SU-DHL-6 (cell line): ENCODE data around the gene WFDC6.

Experiments used
- H2AFZ ChIP-seq: fragments of 200-600 bp; sonication (generic); 2 replicates; pipeline ENCODE4 v1.6.1; 2014; ENCODE audit warnings: low read depth, mild to moderate bottlenecking, moderate library complexity, mixed read lengths, antibody characterized with exemption, low read length; ENCODE audit not compliant: severe bottlenecking
- H3F3A ChIP-seq: fragments of 200-600 bp; shearing (Covaris generic); 2 replicates; pipeline ENCODE4 v1.6.0; 2016; ENCODE audit warnings: antibody characterized with exemption, mild to moderate bottlenecking; ENCODE audit not compliant: insufficient read depth
- H3K27ac ChIP-seq: fragments of 200-600 bp; sonication (generic); 2 replicates; pipeline ENCODE4 v1.5.1; 2016; ENCODE audit warnings: low read depth, mild to moderate bottlenecking, low read length, moderate library complexity, mixed read lengths
- H3K27me3 ChIP-seq: fragments of 200-600 bp; sonication (generic), shearing (Covaris generic); 2 replicates; pipeline ENCODE4 v1.6.0; 2014; ENCODE audit warnings: mild to moderate bottlenecking, low read length
- H3K36me3 ChIP-seq: fragments of 200-600 bp; sonication (generic); 2 replicates; pipeline ENCODE4 v1.6.1; 2014; ENCODE audit warnings: mild to moderate bottlenecking, low read length, mixed read lengths
- H3K4me2 ChIP-seq: fragments of 300-600, 200-600 bp; shearing (Covaris generic), sonication (generic); 2 replicates; pipeline ENCODE4 v1.6.0; 2014; ENCODE audit warnings: low read length, low read depth, mild to moderate bottlenecking; ENCODE audit not compliant: poor library complexity, severe bottlenecking
- H3K4me3 ChIP-seq: fragments of 200-600 bp; sonication (generic); 2 replicates; pipeline ENCODE4 v1.5.1; 2014; ENCODE audit warnings: antibody characterized with exemption, low read length, mild to moderate bottlenecking, mixed read lengths; ENCODE audit not compliant: insufficient read depth, poor library complexity, severe bottlenecking
- H3K79me2 ChIP-seq: fragments of 200-600 bp; sonication (generic); 2 replicates; pipeline ENCODE4 v1.6.1; 2014; ENCODE audit warnings: mild to moderate bottlenecking, low read length, moderate library complexity; ENCODE audit not compliant: insufficient read depth
- H3K9ac ChIP-seq: fragments of 200-600 bp; sonication (generic); 2 replicates; pipeline ENCODE4 v1.7.0; 2014; ENCODE audit warnings: mild to moderate bottlenecking, low read length
- H3K9me2 ChIP-seq: fragments of 200-600 bp; sonication (generic); replicated peaks from 2 replicates; pipeline ENCODE4 v1.6.1; 2014; ENCODE audit warnings: low read length; ENCODE audit not compliant: insufficient read depth
- H3K9me3 ChIP-seq: fragments of 200-600 bp; sonication (generic); 2 replicates; pipeline ENCODE4 v1.6.1; 2014; ENCODE audit warnings: low read length, mixed read lengths; ENCODE audit not compliant: insufficient read depth
- H4K20me1 ChIP-seq: fragments of 200-600 bp; sonication (generic); 2 replicates; pipeline ENCODE4 v1.6.1; 2014; ENCODE audit warnings: low read depth, mild to moderate bottlenecking, antibody characterized with exemption, low read length, moderate library complexity, mixed read lengths
- CTCF ChIP-seq: fragments of 200-600 bp; sonication (generic); IDR thresholded peaks from one replicate; pipeline ENCODE4 v1.5.1; 2017; ENCODE audit warnings: antibody characterized with exemption, mild to moderate bottlenecking, low read length, moderate library complexity; ENCODE audit not compliant: insufficient read depth, poor library complexity, severe bottlenecking
- EZH2phosphoT487 ChIP-seq: fragments of 200-600 bp; sonication (generic), shearing (Covaris generic); conservative IDR thresholded peaks from 2 replicates; pipeline ENCODE4 v1.6.1; 2018; ENCODE audit warnings: mild to moderate bottlenecking, antibody characterized with exemption, low read length, moderate library complexity, mixed read lengths

WFDC6 gene

GRCh38 chr20:45515147-45515913 lies 24.0 kb downstream of the WFDC6 start, which contains the start of gene SPINT3:
SPINT3 (minus strand) TSS chr20:45515622; CDS start chr20:45515608, 14 bp downstream.
- H3K9me3 ChIP-seq: no peaks in the 10 kb centered on the region
- no peak within 1 kb of the TSS for H3K4me3 ChIP-seq
- H3K4me2 ChIP-seq: no peak within 1 kb of the TSS
- H3K27me3 ChIP-seq: no peaks in the 10 kb centered on the region
- TF ChIP-seq CTCF (no peak), EZH2phosphoT487 (no peak)
- no peaks in the 10 kb centered on the region for H4K20me1 ChIP-seq
- no peaks in the 10 kb centered on the region for H3K9me2 ChIP-seq
- H3K36me3 ChIP-seq: no peaks in the 10 kb centered on the region
- no peak within 1 kb of the TSS for H2AFZ ChIP-seq
- no peak within 1 kb of the TSS for H3K9ac ChIP-seq
- no peaks in the 10 kb centered on the region for H3F3A ChIP-seq
- no peaks in the 10 kb centered on the region for H3K79me2 ChIP-seq
- no peak within 1 kb of the TSS for H3K27ac ChIP-seq

- H4K20me1 ChIP-seq: no peaks in the 10 kb centered on the region
- no peaks in the 10 kb centered on the region for H3F3A ChIP-seq
- no peak overlapping the region for H3K27ac ChIP-seq
- no peaks in the 10 kb centered on the region for H3K27me3 ChIP-seq
- H2AFZ ChIP-seq: no peak overlapping the region
- no peaks in the 10 kb centered on the region for H3K9me2 ChIP-seq
- no peaks in the 10 kb centered on the region for H3K9me3 ChIP-seq
- TF ChIP-seq EZH2phosphoT487: no peak
- no peak for TF ChIP-seq CTCF
- H3K36me3 ChIP-seq: no peaks in the 10 kb centered on the region
- no peak overlapping the region for H3K4me3 ChIP-seq
- no peak overlapping the region for H3K9ac ChIP-seq
- H3K4me2 ChIP-seq: no peak overlapping the region
- H3K79me2 ChIP-seq: no peaks in the 10 kb centered on the region
Measured at GRCh38 chr20:45510242-45510862, 28.9 kb downstream of the WFDC6 start.

- no peak overlapping the region for H3K9ac ChIP-seq
- H3K27me3 ChIP-seq: no peaks in the 10 kb centered on the region
- H3K36me3 ChIP-seq: no peaks in the 10 kb centered on the region
- H3K4me2 ChIP-seq: no peak overlapping the region
- H4K20me1 ChIP-seq: no peaks in the 10 kb centered on the region
- no peak overlapping the region for H2AFZ ChIP-seq
- no peaks in the 10 kb centered on the region for H3F3A ChIP-seq
- H3K4me3 ChIP-seq: no peak overlapping the region
- no peak for TF ChIP-seq CTCF
- no peak for TF ChIP-seq EZH2phosphoT487
- H3K27ac ChIP-seq: no peak overlapping the region
- no peaks in the 10 kb centered on the region for H3K9me3 ChIP-seq
- no peaks in the 10 kb centered on the region for H3K9me2 ChIP-seq
- H3K79me2 ChIP-seq: no peaks in the 10 kb centered on the region
Measured at GRCh38 chr20:45509091-45509490, 30.2 kb downstream of the WFDC6 start.
